GM12878 (cell line): ENCODE data around the gene FSIP1. TPM values are rescaled to one million over a fixed set of nuclear protein-coding genes. Genes with fewer than 3 reads are reported as not detected.

ENCODE experiments used
- ATAC-seq: fragments of 200-7000 bp; cut with Tn5 transposase; 3 replicates; pipeline ENCODE4 v1.9.1; 2020; ENCODE audit warnings: mild to moderate bottlenecking, moderate library complexity
- BruUV-seq: library from RNA; stranded (reverse); fragments of 400-500 nt; replicated peaks from 2 replicates; lab custom pipeline; 2021; lab: Mats Ljungman, UMichigan
- CTCF ChIA-PET: fragments of 300-600 bp; sonication (Branson Sonifier 250); formaldehyde crosslinking; extraction: SDS; loops from one replicate; lab custom pipeline; 2021; ENCODE audit warnings: inconsistent platforms; lab: Yijun Ruan, JAX
- POLR2A ChIA-PET: fragments of 350-600 bp; formaldehyde crosslinking; extraction: SDS; loops from one replicate; lab custom pipeline; 2021; ENCODE audit warnings: inconsistent platforms; lab: Charles Lee
- RAD21 ChIA-PET: fragments of 300-600 bp; sonication (Branson Sonifier 250); formaldehyde crosslinking; loops from one replicate; lab custom pipeline; 2023; ENCODE audit warnings: antibody characterized with exemption; ENCODE audit not compliant: unreplicated experiment; lab: Charles Lee
- SMC1A ChIA-PET: fragments of 300-600 bp; sonication (Branson Sonifier 250); formaldehyde crosslinking; loops from one replicate; lab custom pipeline; 2023; ENCODE audit not compliant: unreplicated experiment, uncharacterized antibody; lab: Charles Lee
- DNase-seq: peaks from one replicate; pipeline ENCODE4 v3.0.0-alpha.2; 2011; ENCODE audit warnings: low read depth, low spot score
- FAIRE-seq: peaks from 3 replicates; lab custom pipeline; 2011; peaks lifted over from hg19 to GRCh38; lab: Jason Lieb, UNC
- H2AFZ ChIP-seq: 2 replicates; pipeline ENCODE4 v1.6.0; 2011; ENCODE audit warnings: low read depth, low read length, control low read depth; ENCODE audit not compliant: control insufficient read depth
- H3K27ac ChIP-seq: 2 replicates; pipeline ENCODE4 v1.5.1; 2011; ENCODE audit warnings: control low read depth; ENCODE audit not compliant: control insufficient read depth, insufficient read depth
- H3K27me3 ChIP-seq, 2 experiments: replicated peaks in 1 of 2; 2 replicates each; pipeline versions ENCODE4 v1.6.0 to v1.6.1; 2011; ENCODE audit warnings: low read length in 1 of 2; ENCODE audit not compliant: control insufficient read depth in 2 of 2, insufficient read depth in 2 of 2
- H3K36me3 ChIP-seq, 2 experiments: 2 replicates each; pipeline ENCODE4 v1.5.1; 2011; ENCODE audit warnings: low read length in 1 of 2; ENCODE audit not compliant: control insufficient read depth in 2 of 2, insufficient read depth in 2 of 2
- H3K4me1 ChIP-seq: 2 replicates; pipeline ENCODE4 v1.6.1; 2011; ENCODE audit warnings: mild to moderate bottlenecking, low read length, moderate library complexity, mixed read lengths; ENCODE audit not compliant: control insufficient read depth, insufficient read depth
- H3K4me2 ChIP-seq: 2 replicates; pipeline ENCODE4 v1.6.0; 2011; ENCODE audit warnings: control low read depth; ENCODE audit not compliant: control insufficient read depth, insufficient read depth
- H3K4me3 ChIP-seq: fragments of 200-600 bp; sonication (generic); 2 replicates; pipeline ENCODE4 v1.5.1; 2016
- H3K79me2 ChIP-seq: 2 replicates; pipeline ENCODE4 v1.6.0; 2011; ENCODE audit warnings: low read length; ENCODE audit not compliant: control insufficient read depth, insufficient read depth
- H3K9ac ChIP-seq: 2 replicates; pipeline ENCODE4 v1.8.0; 2011; ENCODE audit warnings: low read length, control low read depth, mixed read lengths; ENCODE audit not compliant: control insufficient read depth, insufficient read depth
- H3K9me3 ChIP-seq: replicated peaks from 3 replicates; pipeline ENCODE4 v1.5.1; 2011; ENCODE audit warnings: mild to moderate bottlenecking, low read length; ENCODE audit not compliant: control insufficient read depth, insufficient read depth
- H4K20me1 ChIP-seq: 2 replicates; pipeline ENCODE4 v1.6.0; 2011; ENCODE audit not compliant: control insufficient read depth, insufficient read depth
- CBFB ChIP-seq: IDR thresholded peaks from 2 replicates; pipeline ENCODE4 v1.6.1; 2016; ENCODE audit warnings: antibody characterized with exemption, low read depth
- MYC ChIP-seq: IDR thresholded peaks from 2 replicates; pipeline ENCODE4 v1.6.1; 2011; ENCODE audit warnings: mild to moderate bottlenecking, low read length, moderate library complexity, inconsistent platforms; ENCODE audit not compliant: insufficient read depth, insufficient replicate concordance, insufficient read length, severe bottlenecking
- WGBS: methylation state at CpG from one replicate; pipeline ENCODE4 v1.1.6; 2016; ENCODE audit warnings: low lambda C conversion rate; ENCODE audit not compliant: insufficient replicate concordance, insufficient coverage; ENCODE audit errors: missing lambda C conversion rate; 5-methylcytosine and 5-hydroxymethylcytosine counted together
- in situ Hi-C: fragments of 300-500 bp; cut with MboI; formaldehyde crosslinking; loops from 9 replicates; pipeline ENCODE4 v1.14.3; 2018; ENCODE audit warnings: mixed read lengths
- intact Hi-C: fragments of 100-400 bp; cut with micrococcal nuclease; formaldehyde crosslinking; loops from one replicate; pipeline ENCODE4 v1.14.2; 2022; ENCODE audit not compliant: unreplicated experiment
- polyA plus RNA-seq, 11 experiments: library from polyadenylated mRNA; depleted of rRNA in 4 of 11; unstranded in 6 of 11; stranded (reverse) in 5 of 11; fragments of >200 nt; fragmentation: Nextera tagmentation in 4 of 11; fragmentation: Illumina TruSeq in 1 of 11; extraction: Ambion mirVana in 4 of 11; extraction: Trizol in 1 of 11; gene quantifications; 1 replicate in 1 of 11; 2 replicates in 10 of 11; pipeline versions ENCODE4 v1.2.1 to v1.2.3, GENCODE V29; 2011 to 2016; ENCODE audit warnings: inconsistent platforms in 2 of 11, missing spikeins in 2 of 11, low read depth in 1 of 11
- total RNA-seq, 4 experiments: library from RNA; depleted of rRNA in 3 of 4; stranded (reverse); fragments of >200 nt in 3 of 4; fragmentation: Illumina TruSeq in 1 of 4; extraction: Trizol in 1 of 4; gene quantifications; 2 replicates each; pipeline versions ENCODE4 v1.2.1 to v1.2.3, GENCODE V29; 2013 to 2021

The FSIP1 gene
- total and polyA plus RNA-seq, 10 of the 15 experiments (the other 5 are each of a cell fraction or from before 2014, with no cell fraction given): 0.15 to 0.67 (median 0.35) TPM

GRCh38 chr15:39594446-39595337 is 187.9 kb downstream of the FSIP1 start:
- Histone ChIP-seq H3K4me2 (no peak overlapping the region), H3K79me2 (no peaks in the 10 kb centered on the region), H3K9me3 (no peaks in the 10 kb centered on the region), H2AFZ (no peak overlapping the region), H3K27ac (no peak overlapping the region), H3K36me3 (no peaks in the 10 kb centered on the region), H3K4me1 (no peaks in the 10 kb centered on the region), H3K9ac (no peak overlapping the region), H3K27me3 (no peaks in the 10 kb centered on the region), H3K4me3 (no peak overlapping the region), H4K20me1 (no peaks in the 10 kb centered on the region)
- in situ Hi-C loops (loop anchor here (25.0 kb wide), 1 partner anchor 782 kb away; no protein-coding TSS in a partner anchor), intact Hi-C loops (no loop called here)
- TF ChIP-seq MYC (no peak), CBFB (no peak)
- WGBS: 49% methylated on average over 5 of the region's 5 CpGs
- RAD21 ChIA-PET: interaction anchor here (1.0 to 2.2 kb wide), 4 partner anchors 29 to 162 kb away, joined by 3 to 17 read pairs (median 5); no protein-coding TSS in a partner anchor
- CTCF ChIA-PET: interaction anchor here (0.6 to 4.3 kb wide), 12 partner anchors 9 to 162 kb away, joined by 3 to 31 read pairs (median 3); no protein-coding TSS in a partner anchor
- FAIRE-seq: no peak
- SMC1A ChIA-PET: interaction anchor here (1.3 to 2.8 kb wide), 3 partner anchors 28 to 164 kb away, joined by 4 to 26 read pairs (median 4); no protein-coding TSS in a partner anchor
- POLR2A ChIA-PET: no interaction called here
- no peak for ATAC-seq
- DNase-seq: no peak
- no TSS peak for BruUV-seq
